ENCODE data around the gene ELOVL5.
A peak's percentile ranks its signal among the peaks of the same experiment; 100 is the strongest.
"Not testable (repeated sequence)": the region's sequence is repeated elsewhere in the genome, so short reads cannot be mapped to it uniquely, and the experiment has no call there.

The ELOVL5 gene

GRCh38 chr6:53309901-53310300 is 38.8 kb downstream of the ELOVL5 start:
- H3K27me3 Mint-ChIP-seq, result no peaks in the 10 kb centered on the region
- H3K36me3 Mint-ChIP-seq (ENCODE audit: low read depth), result peaks cover 27% of the 10 kb centered on the region
- no peak overlapping the region for H3K4me3 Mint-ChIP-seq
- peak overlapping the region; percentile 93 for H3K27ac Mint-ChIP-seq
- peaks cover 87% of the 10 kb centered on the region for H3K4me1 Mint-ChIP-seq (ENCODE audit: low read depth)
- no peaks in the 10 kb centered on the region for H3K9me3 Mint-ChIP-seq

DNA sequence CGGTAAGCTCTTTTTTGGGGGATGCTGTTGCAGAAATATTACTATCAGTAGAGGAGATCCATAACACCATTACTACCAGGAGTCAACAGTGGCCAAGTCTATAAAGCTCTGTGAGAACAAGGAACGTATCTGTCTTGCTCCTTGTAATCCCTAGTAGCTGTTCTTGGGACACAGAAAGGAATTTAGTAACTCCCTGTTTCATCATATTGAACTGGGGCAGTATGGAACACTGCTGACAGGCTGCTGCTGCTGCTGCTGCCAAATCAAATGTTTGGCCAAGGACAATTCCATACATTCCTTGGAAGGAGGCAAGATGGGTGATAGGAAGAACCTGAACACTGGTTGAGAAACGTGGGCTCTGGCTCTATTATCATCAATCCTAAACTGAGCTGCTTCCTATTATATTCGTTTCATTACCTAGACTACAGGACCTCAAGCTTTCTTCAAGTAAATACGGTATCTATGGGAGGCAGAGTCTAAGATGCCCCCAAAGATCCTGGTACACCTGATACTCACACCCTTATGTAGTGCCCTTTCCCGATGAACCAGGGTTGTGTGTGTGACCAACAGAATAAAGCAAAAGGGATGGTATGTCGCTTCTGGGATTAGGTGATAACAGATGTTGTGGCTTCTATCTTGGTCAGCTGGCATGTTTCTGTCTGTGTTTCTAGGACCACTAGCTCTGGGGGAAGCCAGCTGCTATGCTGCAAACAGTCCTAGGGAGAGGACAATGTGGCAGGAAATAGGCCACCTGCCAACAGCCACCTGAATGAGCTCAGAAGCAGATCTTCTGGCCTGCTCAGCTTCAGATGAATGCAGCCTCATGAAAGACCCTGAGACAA is 39.5 kb downstream of the ELOVL5 start:
- peaks cover 86% of the 10 kb centered on the region for H3K4me1 Mint-ChIP-seq (ENCODE audit: low read depth)
- H3K27ac Mint-ChIP-seq, result peak overlapping the region; percentile 93
- peaks cover 31% of the 10 kb centered on the region for H3K36me3 Mint-ChIP-seq (ENCODE audit: low read depth)
- H3K9me3 Mint-ChIP-seq, result no peaks in the 10 kb centered on the region
- H3K27me3 Mint-ChIP-seq, result no peaks in the 10 kb centered on the region
- H3K4me3 Mint-ChIP-seq, result peak overlapping the region; percentile 2

- Mint-ChIP-seq H3K36me3 (ENCODE audit: low read depth) (peaks cover 19% of the 10 kb centered on the region), H3K4me1 (ENCODE audit: low read depth) (peaks cover 86% of the 10 kb centered on the region), H3K27me3 (no peaks in the 10 kb centered on the region), H3K9me3 (no peaks in the 10 kb centered on the region), H3K4me3 (peak overlapping the region; percentile 51), H3K27ac (peak overlapping the region; percentile 83)
These were observed 41.9 kb downstream of the ELOVL5 start for GRCh38 chr6:53306819-53307347.

DNA sequence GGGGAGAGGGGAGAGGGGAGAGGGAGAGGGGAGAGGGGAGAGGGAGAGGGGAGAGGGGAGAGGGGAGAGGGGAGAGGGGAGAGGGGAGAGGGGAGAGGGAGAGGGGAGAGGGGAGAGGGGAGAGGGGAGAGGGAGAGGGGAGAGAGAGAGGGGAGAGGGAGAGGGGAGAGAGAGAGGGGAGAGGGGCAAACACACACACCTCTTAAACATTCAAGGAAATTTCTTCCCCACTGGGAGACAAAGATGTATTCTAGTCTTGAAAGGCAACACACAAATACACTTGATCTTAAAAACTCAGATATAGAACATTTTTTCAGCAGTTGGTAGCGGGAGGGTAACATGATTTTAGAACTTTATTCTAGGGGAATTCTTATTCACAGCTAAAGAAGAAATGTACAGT is 42.5 kb downstream of the ELOVL5 start:
- H3K36me3 Mint-ChIP-seq (ENCODE audit: low read depth), result peaks cover 15% of the 10 kb centered on the region
- peak overlapping the region; percentile 80 for H3K27ac Mint-ChIP-seq
- H3K4me3 Mint-ChIP-seq, H3K9me3 Mint-ChIP-seq, H3K27me3 Mint-ChIP-seq: not testable (repeated sequence)
- peaks cover 86% of the 10 kb centered on the region for H3K4me1 Mint-ChIP-seq (ENCODE audit: low read depth)

DNA sequence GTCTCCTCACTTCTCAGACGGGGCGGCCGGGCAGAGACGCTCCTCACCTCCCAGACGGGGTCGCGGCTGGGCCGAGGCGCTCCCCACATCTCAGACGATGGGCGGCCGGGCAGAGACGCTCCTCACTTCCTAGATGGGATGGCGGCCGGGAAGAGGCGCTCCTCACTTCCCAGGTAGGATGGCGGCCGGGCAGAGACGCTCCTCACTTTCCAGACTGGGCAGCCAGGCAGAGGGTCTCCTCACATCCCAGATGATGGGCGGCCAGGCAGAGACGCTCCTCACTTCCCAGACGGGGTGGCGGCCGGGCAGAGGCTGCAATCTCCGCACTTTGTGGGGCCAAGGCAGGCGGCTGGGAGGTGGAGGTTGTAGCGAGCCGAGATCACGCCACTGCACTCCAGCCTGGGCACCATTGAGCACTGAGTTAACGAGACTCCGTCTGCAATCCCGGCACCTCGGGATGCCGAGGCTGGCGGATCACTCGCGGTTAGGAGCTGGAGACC is 43.2 kb downstream of the ELOVL5 start:
- peaks cover 86% of the 10 kb centered on the region for H3K4me1 Mint-ChIP-seq (ENCODE audit: low read depth)
- not testable (repeated sequence) for H3K4me3 Mint-ChIP-seq; H3K36me3 Mint-ChIP-seq (ENCODE audit: low read depth); H3K27ac Mint-ChIP-seq; H3K27me3 Mint-ChIP-seq; H3K9me3 Mint-ChIP-seq

- not testable (repeated sequence) for H3K36me3 Mint-ChIP-seq (ENCODE audit: low read depth); H3K27ac Mint-ChIP-seq; H3K4me3 Mint-ChIP-seq; H3K9me3 Mint-ChIP-seq; H3K27me3 Mint-ChIP-seq
- peaks cover 86% of the 10 kb centered on the region for H3K4me1 Mint-ChIP-seq (ENCODE audit: low read depth)
These were observed 43.8 kb downstream of the ELOVL5 start for GRCh38 chr6:53304953-53305352.

DNA sequence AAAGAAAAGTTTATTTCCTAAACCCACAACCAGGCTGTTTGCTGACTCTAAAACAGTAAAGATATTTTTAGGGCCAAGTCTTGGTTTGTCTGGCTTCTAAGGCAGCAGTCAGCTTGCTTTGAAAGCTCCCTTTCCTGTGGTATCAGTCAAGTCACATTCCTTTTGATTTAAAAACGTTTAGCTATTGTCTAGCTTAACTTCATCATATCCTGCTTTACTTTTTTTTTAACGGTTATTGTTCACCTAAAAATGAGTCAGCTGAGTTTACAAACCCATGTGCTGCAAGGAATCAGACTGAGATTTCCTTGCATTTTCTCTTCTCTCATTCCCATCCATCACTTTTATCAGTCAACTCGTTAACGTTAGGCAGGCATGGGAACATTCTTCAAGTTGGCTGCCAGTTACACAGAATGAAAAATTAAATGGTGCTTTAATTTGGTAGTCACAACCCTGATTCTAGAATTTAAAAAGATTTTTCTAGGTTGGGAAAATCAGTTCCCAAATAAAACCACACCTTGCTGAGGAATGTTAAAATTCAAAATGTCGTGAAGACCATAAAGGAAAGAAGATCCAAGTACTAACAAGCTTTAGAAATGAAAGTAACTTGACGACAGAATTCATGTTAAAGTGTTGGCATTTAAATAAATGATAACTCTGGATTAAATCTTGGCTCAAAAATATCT is 45.9 kb downstream of the ELOVL5 start:
- peak overlapping the region; percentile 64 for H3K4me3 Mint-ChIP-seq
- peaks cover 17% of the 10 kb centered on the region for H3K36me3 Mint-ChIP-seq (ENCODE audit: low read depth)
- H3K9me3 Mint-ChIP-seq, result no peaks in the 10 kb centered on the region
- no peaks in the 10 kb centered on the region for H3K27me3 Mint-ChIP-seq
- peaks cover 84% of the 10 kb centered on the region for H3K4me1 Mint-ChIP-seq (ENCODE audit: low read depth)
- H3K27ac Mint-ChIP-seq, result peak overlapping the region; percentile 69

DNA sequence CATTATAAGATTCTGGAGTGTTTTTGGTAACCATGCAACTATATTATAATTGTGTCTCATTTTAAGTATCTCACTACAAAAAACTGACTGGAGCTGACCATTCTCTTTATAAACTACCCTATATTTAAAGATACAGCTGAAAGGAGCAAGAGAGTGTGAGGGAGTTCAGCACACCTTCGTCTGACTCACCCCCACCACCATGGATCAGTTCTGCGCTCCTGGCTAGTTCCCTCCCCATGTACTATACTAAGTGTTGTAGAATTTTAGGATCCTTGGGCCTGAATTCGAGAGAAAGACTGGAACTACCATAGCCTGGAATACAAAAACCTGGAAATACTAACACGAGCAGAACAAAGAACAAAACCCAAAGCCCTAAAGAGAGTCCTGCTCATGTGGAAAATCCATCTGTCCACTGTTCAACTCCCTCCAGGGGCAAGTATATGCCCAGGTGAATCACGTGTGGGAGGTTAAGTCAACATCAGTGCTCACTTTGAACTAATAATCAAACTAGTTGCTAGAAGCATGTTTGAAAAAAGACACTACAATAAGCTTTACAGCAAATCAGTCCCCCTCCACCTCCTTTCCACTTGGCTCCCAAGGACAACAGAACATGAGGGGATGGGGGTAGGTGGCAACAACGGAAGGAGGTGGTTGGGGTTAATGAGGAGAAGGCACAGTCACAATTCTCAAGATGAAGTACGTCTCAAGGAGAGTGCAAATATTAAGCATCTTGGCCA is 46.8 kb downstream of the ELOVL5 start:
- peaks cover 17% of the 10 kb centered on the region for H3K36me3 Mint-ChIP-seq (ENCODE audit: low read depth)
- H3K4me3 Mint-ChIP-seq, result peak overlapping the region; percentile 5
- H3K27ac Mint-ChIP-seq, result peak overlapping the region; percentile 82
- no peaks in the 10 kb centered on the region for H3K27me3 Mint-ChIP-seq
- H3K4me1 Mint-ChIP-seq (ENCODE audit: low read depth), result peaks cover 81% of the 10 kb centered on the region
- no peaks in the 10 kb centered on the region for H3K9me3 Mint-ChIP-seq

- Mint-ChIP-seq H3K36me3 (ENCODE audit: low read depth) (peaks cover 21% of the 10 kb centered on the region), H3K4me3 (peak overlapping the region; percentile 10), H3K4me1 (ENCODE audit: low read depth) (peaks cover 79% of the 10 kb centered on the region), H3K27ac (peak overlapping the region; percentile 71), H3K27me3 (no peaks in the 10 kb centered on the region), H3K9me3 (no peaks in the 10 kb centered on the region)
These were observed 47.8 kb downstream of the ELOVL5 start for GRCh38 chr6:53300656-53301551.

GRCh38 chr6:53299331-53300005 is 49.3 kb downstream of the ELOVL5 start:
- Mint-ChIP-seq H3K4me1 (ENCODE audit: low read depth) (peaks cover 90% of the 10 kb centered on the region), H3K27ac (peak overlapping the region; percentile 26), H3K9me3 (no peaks in the 10 kb centered on the region), H3K4me3 (no peak overlapping the region), H3K36me3 (ENCODE audit: low read depth) (peaks cover 21% of the 10 kb centered on the region), H3K27me3 (no peaks in the 10 kb centered on the region)

DNA sequence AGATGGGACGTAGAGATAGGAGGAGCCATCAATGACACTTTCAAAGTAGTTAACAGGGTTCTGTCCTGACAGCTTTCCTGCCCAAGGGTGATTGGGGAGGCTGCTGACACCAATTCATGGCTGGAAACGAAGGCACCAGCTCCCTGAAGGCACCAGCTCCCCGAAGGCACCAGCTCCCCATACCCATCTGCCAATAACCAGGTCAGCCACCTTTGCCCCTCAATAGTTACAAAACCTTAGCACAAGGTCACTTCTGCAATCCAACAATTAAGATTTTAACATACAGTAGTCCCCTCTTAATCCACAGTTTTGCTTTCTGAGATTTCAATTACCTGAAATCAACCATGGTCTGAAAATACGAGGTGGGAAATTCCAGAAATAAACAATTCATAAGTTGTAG is 51.7 kb downstream of the ELOVL5 start:
- H3K36me3 Mint-ChIP-seq (ENCODE audit: low read depth), result peaks cover 31% of the 10 kb centered on the region
- H3K27ac Mint-ChIP-seq, result no peak overlapping the region
- H3K4me1 Mint-ChIP-seq (ENCODE audit: low read depth), result peaks cover 86% of the 10 kb centered on the region
- no peaks in the 10 kb centered on the region for H3K27me3 Mint-ChIP-seq
- no peaks in the 10 kb centered on the region for H3K9me3 Mint-ChIP-seq
- H3K4me3 Mint-ChIP-seq, result no peak overlapping the region

GRCh38 chr6:53295176-53295575 is 53.6 kb downstream of the ELOVL5 start:
- no peaks in the 10 kb centered on the region for H3K9me3 Mint-ChIP-seq
- H3K4me1 Mint-ChIP-seq (ENCODE audit: low read depth), result peaks cover 85% of the 10 kb centered on the region
- H3K4me3 Mint-ChIP-seq, result no peak overlapping the region
- H3K27ac Mint-ChIP-seq, result no peak overlapping the region
- no peaks in the 10 kb centered on the region for H3K27me3 Mint-ChIP-seq
- peaks cover 45% of the 10 kb centered on the region for H3K36me3 Mint-ChIP-seq (ENCODE audit: low read depth)

DNA sequence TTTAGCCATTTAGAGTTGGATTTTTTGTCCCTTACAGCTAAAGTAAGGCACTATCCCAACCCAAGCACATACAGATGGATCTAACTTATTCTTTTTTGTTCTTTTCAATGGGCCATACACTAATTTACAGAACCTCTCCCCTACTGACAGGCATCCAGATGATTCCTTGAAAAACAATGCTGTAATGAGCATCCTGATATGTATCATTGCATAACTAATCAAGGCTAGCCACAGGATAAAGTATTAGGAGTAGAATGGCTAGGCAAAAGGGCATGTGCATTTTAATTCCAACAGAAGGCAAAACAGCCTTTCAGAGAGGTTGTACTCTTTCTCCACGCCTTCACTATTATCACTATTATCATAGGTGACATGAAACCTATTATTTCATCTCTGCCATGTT is 54.1 kb downstream of the ELOVL5 start:
- no peak overlapping the region for H3K27ac Mint-ChIP-seq
- H3K4me3 Mint-ChIP-seq, result no peak overlapping the region
- H3K9me3 Mint-ChIP-seq, result no peaks in the 10 kb centered on the region
- peaks cover 50% of the 10 kb centered on the region for H3K36me3 Mint-ChIP-seq (ENCODE audit: low read depth)
- H3K27me3 Mint-ChIP-seq, result no peaks in the 10 kb centered on the region
- peaks cover 85% of the 10 kb centered on the region for H3K4me1 Mint-ChIP-seq (ENCODE audit: low read depth)

Measured in stimulated activated naive CD8-positive, alpha-beta T cell treated with anti-CD3 and anti-CD28 coated beads, Interleukin-15, Interleukin-2, amounts not matched to agents 100 ng/mL and 50 ng/mL, for 24 hours (primary cell).